Stimulated activated CD4-positive, alpha-beta T cell treated with anti-CD3 and anti-CD28 coated beads, Interleukin-1b, Interleukin-23, amount 100 ng/mL, for 4 hours (primary cell): ENCODE measurements around the gene AKR1C2.
"Not testable (repeated sequence)": the region's sequence is repeated elsewhere in the genome, so short reads cannot be mapped to it uniquely, and the experiment has no call there.

Experiments
- DNase-seq, 2 donors: peaks; one replicate each; pipeline ENCODE4 v3.0.0-alpha.2; 2020; ENCODE audit warnings: low read depth in 2 of 2

The AKR1C2 gene

GRCh38 chr10:4990217-4990616 lies 13.4 kb downstream of the AKR1C2 start:
- DNase-seq, result no peak

DNA sequence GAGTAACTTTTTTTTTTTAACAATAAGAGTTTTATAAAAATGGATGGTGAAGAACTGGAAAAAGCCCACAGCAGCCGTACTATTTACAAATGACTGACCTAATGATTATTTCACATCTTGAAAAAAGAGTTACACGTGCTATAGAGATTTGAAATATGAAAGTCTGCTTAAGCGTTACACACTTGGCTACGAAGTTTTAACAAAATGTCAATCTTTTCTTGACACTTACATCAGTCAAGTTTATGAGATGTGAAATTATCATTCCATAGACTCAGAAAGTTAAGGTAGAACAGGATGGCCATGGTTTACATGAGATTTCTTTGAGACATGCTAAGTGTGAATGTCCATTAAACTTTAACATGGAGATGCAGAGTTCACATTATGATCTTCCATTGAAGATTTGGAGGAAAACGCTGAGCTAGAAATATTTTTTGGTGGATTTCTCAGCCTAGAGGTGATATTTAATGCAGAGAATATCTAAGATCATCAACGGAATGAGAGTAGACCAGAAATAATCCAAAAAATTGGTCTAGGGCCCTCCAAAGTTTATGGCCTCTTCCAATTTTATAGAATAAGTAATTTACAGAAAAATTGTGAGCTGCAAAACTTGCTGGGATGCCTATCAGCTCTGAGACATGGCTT lies 15.5 kb downstream of the AKR1C2 start:
- DNase-seq, result not testable (repeated sequence)

GRCh38 chr10:4984971-4985594 lies 18.6 kb downstream of the AKR1C2 start:
- DNase-seq, result no peak

GRCh38 chr10:4984223-4984622 lies 19.4 kb downstream of the AKR1C2 start:
- no peak for DNase-seq

- no peak for DNase-seq
Observed at GRCh38 chr10:4983615-4984216, 19.9 kb downstream of the AKR1C2 start.

GRCh38 chr10:4982764-4983226 lies 20.9 kb downstream of the AKR1C2 start:
- no peak for DNase-seq

GRCh38 chr10:4981722-4982471 lies 21.8 kb downstream of the AKR1C2 start:
- no peak for DNase-seq

DNA sequence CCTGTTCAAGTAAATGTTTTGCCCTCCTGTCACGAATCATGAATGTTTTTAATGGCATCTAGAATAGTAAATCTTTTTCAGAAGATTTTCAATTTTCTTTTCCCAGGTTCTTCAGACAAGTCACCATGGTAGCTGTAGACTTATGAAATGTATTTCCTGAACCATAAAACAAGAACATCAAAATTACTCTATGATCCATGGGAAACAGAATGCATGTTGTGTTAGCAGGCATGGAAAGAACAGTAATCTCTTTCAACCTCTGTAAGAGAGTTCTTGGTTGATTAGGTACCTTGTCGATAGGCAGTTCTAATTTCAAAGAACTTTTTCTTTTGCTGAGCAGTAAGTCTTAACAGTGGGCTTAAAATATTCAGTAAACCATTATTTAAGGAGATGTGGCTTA lies 22.9 kb downstream of the AKR1C2 start:
- DNase-seq, result no peak

- DNase-seq, result no peak
Observed at GRCh38 chr10:4978870-4979269, 24.8 kb downstream of the AKR1C2 start.

DNA sequence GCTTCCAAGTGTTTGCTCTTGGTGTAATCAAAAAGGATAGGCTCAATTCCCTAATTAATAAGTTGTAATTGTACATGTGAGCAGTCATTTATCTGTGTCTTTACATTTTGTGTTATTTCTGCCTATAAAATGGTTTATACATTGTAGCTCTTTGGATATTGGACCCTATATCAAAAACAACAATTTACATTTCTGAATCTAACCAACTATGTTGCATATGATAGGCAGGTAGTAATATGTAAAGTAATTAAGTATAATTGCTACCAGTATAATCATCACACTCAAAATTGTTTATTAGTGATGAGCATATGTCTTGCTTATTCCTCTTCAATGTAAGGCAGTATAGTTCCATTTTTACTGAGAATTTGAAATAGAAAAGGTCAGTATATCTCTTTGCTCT lies 26.6 kb downstream of the AKR1C2 start:
- no peak for DNase-seq

DNA sequence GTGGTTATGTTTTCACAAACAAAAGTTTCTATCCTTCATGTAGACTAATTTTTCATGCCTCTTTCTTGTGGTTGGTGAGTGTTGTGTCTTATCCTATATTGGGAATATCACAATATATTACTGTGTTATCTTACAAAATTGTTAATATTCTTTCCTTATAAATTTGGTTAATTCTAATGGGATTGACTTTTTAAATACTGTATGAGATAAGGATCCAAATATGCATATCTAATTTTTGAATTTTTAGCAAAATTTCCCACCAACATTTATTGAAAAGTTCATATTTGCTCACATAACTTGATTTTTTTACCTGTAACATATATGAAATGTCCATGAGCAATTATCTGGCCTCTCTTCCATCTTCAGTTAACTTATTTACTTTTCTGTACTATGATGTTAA lies 29.3 kb downstream of the AKR1C2 start:
- DNase-seq, result not testable (repeated sequence)

DNA sequence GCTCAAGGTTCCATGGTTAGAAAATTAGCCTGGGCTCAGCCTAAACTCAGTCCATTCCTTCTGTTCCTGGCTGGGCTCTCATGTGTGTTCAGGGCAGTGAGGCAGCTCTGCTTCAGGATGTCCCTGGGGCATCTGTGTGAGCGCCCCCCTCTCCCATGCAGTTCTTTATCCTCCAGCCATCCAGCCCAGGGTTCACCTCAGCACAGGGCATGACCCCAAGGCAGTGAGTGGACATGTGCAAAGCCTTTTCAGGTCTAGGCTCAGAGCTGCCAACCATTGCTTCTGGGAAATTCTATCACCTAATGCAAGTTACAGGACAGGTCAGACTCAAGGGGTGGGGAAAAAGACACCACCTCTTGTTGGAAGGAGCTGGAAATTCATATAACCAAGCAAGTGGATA lies 30.4 kb downstream of the AKR1C2 start:
- not testable (repeated sequence) for DNase-seq

DNA sequence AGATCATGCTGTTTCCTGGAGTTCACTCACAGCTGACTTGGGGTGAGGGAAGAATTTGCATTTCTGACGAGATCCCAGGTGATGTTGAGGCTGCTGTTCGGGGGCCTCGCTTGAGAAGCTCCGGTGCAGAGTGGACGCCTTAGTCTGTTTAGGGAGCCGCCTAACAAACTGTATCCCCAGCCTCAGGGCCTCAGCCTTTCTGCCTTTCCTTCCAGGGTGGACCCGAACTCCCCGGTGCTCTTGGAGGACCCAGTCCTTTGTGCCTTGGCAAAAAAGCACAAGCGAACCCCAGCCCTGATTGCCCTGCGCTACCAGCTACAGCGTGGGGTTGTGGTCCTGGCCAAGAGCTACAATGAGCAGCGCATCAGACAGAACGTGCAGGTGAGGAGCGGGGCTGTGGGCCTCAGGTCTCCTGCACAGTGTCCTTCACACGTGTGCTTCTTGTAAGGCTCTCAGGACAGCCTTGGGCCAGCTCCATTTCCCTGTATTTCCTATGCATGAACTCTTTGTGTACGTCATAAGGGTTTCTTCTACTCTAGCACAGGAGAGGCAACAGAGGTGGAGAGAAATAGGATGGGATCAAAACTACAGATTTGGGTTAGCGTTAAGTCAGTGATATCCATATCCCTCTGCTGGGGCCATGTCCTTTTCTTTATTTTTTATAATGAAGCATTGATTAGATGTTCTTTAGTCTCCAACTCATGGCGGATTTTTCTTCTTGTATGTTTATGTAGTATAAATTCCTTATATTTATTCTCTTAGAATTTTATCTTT lies 31.1 kb downstream of the AKR1C2 start:
- not testable (repeated sequence) for DNase-seq

DNA sequence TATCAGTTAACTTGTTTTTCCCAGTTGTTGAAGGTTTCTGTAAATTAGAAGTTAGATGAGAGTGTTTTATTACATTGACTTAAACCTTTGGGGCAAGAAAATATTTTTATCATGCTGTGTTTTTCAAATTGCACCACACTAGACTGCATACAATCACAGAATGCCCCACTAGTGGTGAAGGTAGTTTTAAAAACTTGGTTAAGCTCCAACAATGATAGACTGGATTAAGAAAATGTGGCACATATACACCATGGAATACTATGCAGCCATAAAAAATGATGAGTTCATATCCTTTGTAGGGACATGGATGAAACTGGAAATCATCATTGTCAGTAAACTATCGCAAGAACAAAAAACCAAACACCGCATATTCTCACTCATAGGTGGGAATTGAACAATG lies 33.3 kb downstream of the AKR1C2 start:
- not testable (repeated sequence) for DNase-seq

GRCh38 chr10:4969289-4969688 lies 34.4 kb downstream of the AKR1C2 start:
- DNase-seq, result not testable (repeated sequence)

GRCh38 chr10:4967189-4967588 lies 36.5 kb downstream of the AKR1C2 start:
- not testable (repeated sequence) for DNase-seq

- DNase-seq, result not testable (repeated sequence)
Observed at GRCh38 chr10:4965763-4966162, 37.9 kb downstream of the AKR1C2 start.

GRCh38 chr10:4963815-4964154 lies 39.9 kb downstream of the AKR1C2 start:
- not testable (repeated sequence) for DNase-seq

DNA sequence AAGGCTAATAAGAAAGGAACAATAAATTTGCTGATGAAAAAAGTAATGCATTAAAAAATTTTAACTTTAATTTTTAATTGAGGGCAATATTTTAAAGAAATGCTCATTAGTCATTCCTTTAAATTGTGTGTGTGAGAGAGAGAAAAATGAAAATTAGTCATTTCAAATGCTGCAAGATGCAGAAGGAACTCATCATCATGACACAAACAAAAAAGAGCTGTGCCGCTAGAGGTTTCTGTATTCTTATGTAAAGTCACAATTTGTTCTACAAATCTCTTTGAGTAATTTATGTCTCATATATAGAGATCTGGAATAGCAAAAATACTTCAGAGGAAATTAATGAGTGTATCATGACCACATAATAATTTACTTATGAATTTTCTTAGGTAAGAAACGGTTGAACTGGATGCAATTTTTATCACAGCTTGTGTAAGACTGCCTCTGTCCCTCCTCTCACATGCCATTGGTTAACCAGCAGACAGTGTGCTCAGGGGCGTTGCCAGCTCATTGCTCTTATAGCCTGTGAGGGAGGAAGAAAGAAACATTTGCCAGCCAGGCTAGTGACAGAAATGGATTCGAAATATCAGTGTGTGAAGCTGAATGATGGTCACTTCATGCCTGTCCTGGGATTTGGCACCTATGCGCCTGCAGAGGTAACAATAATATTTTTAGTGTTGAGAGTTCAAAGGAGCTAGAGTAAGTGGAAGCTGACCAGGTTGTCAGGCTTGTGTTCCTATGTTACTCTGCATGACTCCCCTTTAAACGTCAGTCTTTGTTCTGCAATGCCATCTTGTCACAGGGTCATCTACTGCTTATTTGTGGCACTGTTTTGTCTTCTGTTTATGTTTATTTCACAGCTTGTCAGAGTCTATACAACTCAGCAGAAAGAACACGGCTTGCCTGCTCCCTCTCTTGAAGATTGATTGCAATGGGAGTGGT lies 40.5 kb downstream of the AKR1C2 start, which contains the start of gene AKR1C1:
AKR1C1 (plus strand) TSS at position 540 of the 939 bp plus-strand sequence; CDS start at position 570, 30 bp downstream.
- not testable (repeated sequence) for DNase-seq

DNA sequence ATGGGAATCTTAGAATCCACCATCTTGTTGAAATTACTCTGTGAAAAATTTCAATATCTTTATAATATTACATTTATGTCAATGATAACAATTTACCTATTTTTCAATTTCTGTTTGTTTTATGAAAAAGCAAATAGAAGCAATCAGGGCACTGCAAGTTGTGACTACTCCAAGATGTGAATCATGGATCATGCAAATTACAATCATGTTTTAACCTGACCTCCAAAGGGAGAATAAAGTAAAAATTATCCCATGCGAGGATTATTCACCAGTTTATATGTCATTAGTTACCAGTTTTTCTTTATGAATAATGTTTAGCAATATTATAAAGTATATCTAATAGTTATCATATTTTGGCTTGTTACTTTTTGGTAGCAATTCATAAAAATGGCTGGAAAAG lies 41.3 kb downstream of the AKR1C2 start:
- DNase-seq, result not testable (repeated sequence)
